ENCODE measurements around the gene NSUN6.
"Not testable (repeated sequence)": the region's sequence is repeated elsewhere in the genome, so short reads cannot be mapped to it uniquely, and the experiment has no call there.

The NSUN6 gene

GRCh38 chr10:18607503-18608378, 43.6 kb downstream of the NSUN6 start:
- peak; percentile 44 for DNase-seq

GRCh38 chr10:18606051-18606695, 45.2 kb downstream of the NSUN6 start:
- no peak for DNase-seq

GRCh38 chr10:18601321-18601720, 50.1 kb downstream of the NSUN6 start:
- DNase-seq: no peak

- DNase-seq: no peak
Measured at GRCh38 chr10:18599392-18599791, 52.0 kb downstream of the NSUN6 start.

- DNase-seq: no peak
Measured at GRCh38 chr10:18594574-18595156, 56.7 kb downstream of the NSUN6 start.

- DNase-seq: not testable (repeated sequence)
Measured at GRCh38 chr10:18591141-18591540, 60.2 kb downstream of the NSUN6 start.

GRCh38 chr10:18586637-18587036, 64.8 kb downstream of the NSUN6 start:
- not testable (repeated sequence) for DNase-seq

GRCh38 chr10:18583575-18584270, 67.7 kb downstream of the NSUN6 start:
- DNase-seq: no peak

- DNase-seq: no peak
Measured at GRCh38 chr10:18582803-18583202, 68.6 kb downstream of the NSUN6 start.

GRCh38 chr10:18577823-18578685, 73.3 kb downstream of the NSUN6 start:
- DNase-seq: no peak

GRCh38 chr10:18576586-18576985, 74.8 kb downstream of the NSUN6 start:
- DNase-seq: no peak

- no peak for DNase-seq
Measured at GRCh38 chr10:18572959-18573561, 78.3 kb downstream of the NSUN6 start.

- DNase-seq: no peak
Measured at GRCh38 chr10:18571780-18572179, 79.6 kb downstream of the NSUN6 start.

GRCh38 chr10:18571076-18571475, 80.3 kb downstream of the NSUN6 start:
- no peak for DNase-seq

- not testable (repeated sequence) for DNase-seq
Measured at GRCh38 chr10:18570386-18570785, 81.0 kb downstream of the NSUN6 start.

- no peak for DNase-seq
Measured at GRCh38 chr10:18567343-18567856, 84.0 kb downstream of the NSUN6 start.

GRCh38 chr10:18566177-18566576, 85.2 kb downstream of the NSUN6 start:
- DNase-seq: no peak

GRCh38 chr10:18565006-18565405, 86.4 kb downstream of the NSUN6 start:
- no peak for DNase-seq

GRCh38 chr10:18563003-18563726, 88.2 kb downstream of the NSUN6 start:
- no peak for DNase-seq

- no peak for DNase-seq
Measured at GRCh38 chr10:18561861-18562551, 89.4 kb downstream of the NSUN6 start.
